Neural cell (in vitro differentiated cells): ENCODE measurements around the gene SH2D3A.

Experiments
- CTCF ChIP-seq: fragments of 450-650 bp; IDR thresholded peaks from 2 replicates; pipeline ENCODE4 v1.5.1; 2014; ENCODE audit warnings: antibody characterized with exemption, mild to moderate bottlenecking, moderate library complexity; ENCODE audit not compliant: poor library complexity, severe bottlenecking
- EP300 ChIP-seq: fragments of 450-650 bp; conservative IDR thresholded peaks from 2 replicates; pipeline ENCODE4 v1.6.1; 2014; ENCODE audit warnings: antibody characterized with exemption, mild to moderate bottlenecking, moderate library complexity; ENCODE audit not compliant: poor library complexity, severe bottlenecking
- EZH2 ChIP-seq: fragments of 200-600, 300-800 bp; shearing (Covaris generic), sonication (generic); IDR thresholded peaks from 2 replicates; pipeline ENCODE4 v1.6.1; 2014; ENCODE audit warnings: antibody characterized with exemption, low read length, borderline replicate concordance, mild to moderate bottlenecking; ENCODE audit not compliant: insufficient read depth, poor library complexity, severe bottlenecking
- MXI1 ChIP-seq: fragments of 450-650 bp; conservative IDR thresholded peaks from 2 replicates; pipeline ENCODE4 v1.6.1; 2014; ENCODE audit warnings: antibody characterized with exemption, mild to moderate bottlenecking; ENCODE audit not compliant: poor library complexity, severe bottlenecking
- POLR2AphosphoS5 ChIP-seq: IDR thresholded peaks from 2 replicates; pipeline ENCODE4 v1.6.1; 2012
- RAD21 ChIP-seq: fragments of 450-650 bp; conservative IDR thresholded peaks from 2 replicates; pipeline ENCODE4 v1.6.1; 2014; ENCODE audit warnings: antibody characterized with exemption, mild to moderate bottlenecking, moderate library complexity
- REST ChIP-seq: IDR thresholded peaks from 2 replicates; pipeline ENCODE4 v1.6.1; 2012; ENCODE audit warnings: borderline replicate concordance
- SMC3 ChIP-seq: fragments of 450-650 bp; conservative IDR thresholded peaks from 2 replicates; pipeline ENCODE4 v1.6.1; 2014; ENCODE audit warnings: antibody characterized with exemption, mild to moderate bottlenecking, moderate library complexity; ENCODE audit not compliant: poor library complexity
- TAF1 ChIP-seq: IDR thresholded peaks from 2 replicates; pipeline ENCODE4 v1.6.1; 2012; ENCODE audit warnings: low read depth

GRCh38 chr19:6803036-6803404, 35.8 kb upstream of the SH2D3A start:
- TF ChIP-seq CTCF, result no peak
- TF ChIP-seq POLR2AphosphoS5, result no peak
- TF ChIP-seq EZH2, result no peak
- no peak for TF ChIP-seq EP300
- TF ChIP-seq REST, result no peak
- TF ChIP-seq RAD21, result no peak
- no peak for TF ChIP-seq TAF1
- no peak for TF ChIP-seq SMC3
- no peak for TF ChIP-seq MXI1
